Activated naive CD8-positive, alpha-beta T cell treated with anti-CD3 and anti-CD28 coated beads, Interleukin-2, amount 50 U/mL, for 16 hours (primary cell): ENCODE measurements around the gene SPRY4.
A peak's percentile ranks its signal among the peaks of the same experiment; 100 is the strongest.
"Not testable (repeated sequence)": the region's sequence is repeated elsewhere in the genome, so short reads cannot be mapped to it uniquely, and the experiment has no call there.

Experiments used
- DNase-seq: peaks from one replicate; pipeline ENCODE4 v3.0.0-alpha.2; 2020; ENCODE audit warnings: low read depth, low spot score

Gene SPRY4, protein sequence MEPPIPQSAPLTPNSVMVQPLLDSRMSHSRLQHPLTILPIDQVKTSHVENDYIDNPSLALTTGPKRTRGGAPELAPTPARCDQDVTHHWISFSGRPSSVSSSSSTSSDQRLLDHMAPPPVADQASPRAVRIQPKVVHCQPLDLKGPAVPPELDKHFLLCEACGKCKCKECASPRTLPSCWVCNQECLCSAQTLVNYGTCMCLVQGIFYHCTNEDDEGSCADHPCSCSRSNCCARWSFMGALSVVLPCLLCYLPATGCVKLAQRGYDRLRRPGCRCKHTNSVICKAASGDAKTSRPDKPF

DNA sequence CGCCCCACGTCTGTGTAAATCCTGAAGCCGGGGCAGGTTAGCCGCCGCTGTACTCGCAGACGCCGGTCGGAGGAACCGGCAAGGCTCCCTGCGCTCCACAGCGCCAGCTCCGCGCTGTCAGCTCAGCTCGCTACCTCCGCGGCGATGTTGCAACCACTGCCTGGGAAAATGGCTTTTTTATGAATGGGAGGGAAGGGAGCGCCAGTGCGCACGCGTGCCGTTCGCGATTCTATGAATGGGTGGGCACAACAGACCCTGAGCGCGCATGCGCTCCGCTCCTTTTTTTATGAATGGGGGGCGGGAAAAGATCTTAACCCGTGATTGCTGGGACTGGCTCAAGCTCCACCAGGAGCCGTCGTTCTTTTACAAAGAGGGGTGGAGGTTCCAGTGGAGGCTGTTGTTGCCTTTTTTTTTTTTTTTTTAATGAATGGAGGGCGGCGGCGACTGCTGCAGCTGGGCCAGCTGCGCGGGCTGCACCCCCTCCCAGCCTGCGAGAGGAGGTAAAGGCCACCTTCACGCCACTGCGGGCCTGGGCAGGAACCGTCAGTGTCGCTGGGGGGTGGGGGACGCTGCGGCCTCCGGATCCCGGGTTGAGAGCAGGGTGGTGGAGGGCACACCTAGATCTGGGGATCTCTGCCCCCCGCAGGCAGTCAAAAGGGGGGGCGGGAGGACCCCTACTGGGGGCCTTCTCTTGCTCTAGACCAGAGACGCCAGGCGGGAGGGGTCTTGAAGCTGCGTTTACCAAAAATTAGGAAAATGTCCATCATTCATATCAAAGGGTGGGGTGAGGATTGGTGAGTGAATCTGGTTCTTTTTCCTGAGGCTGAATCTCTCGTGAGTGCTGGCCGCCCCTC, at the start of gene SPRY4:
TSS of gene SPRY4 (minus strand) at position 151 of the 854 bp plus-strand sequence. CDS start 9,913 bp downstream, outside the sequence.
- DNase-seq = peak; percentile 69

DNA sequence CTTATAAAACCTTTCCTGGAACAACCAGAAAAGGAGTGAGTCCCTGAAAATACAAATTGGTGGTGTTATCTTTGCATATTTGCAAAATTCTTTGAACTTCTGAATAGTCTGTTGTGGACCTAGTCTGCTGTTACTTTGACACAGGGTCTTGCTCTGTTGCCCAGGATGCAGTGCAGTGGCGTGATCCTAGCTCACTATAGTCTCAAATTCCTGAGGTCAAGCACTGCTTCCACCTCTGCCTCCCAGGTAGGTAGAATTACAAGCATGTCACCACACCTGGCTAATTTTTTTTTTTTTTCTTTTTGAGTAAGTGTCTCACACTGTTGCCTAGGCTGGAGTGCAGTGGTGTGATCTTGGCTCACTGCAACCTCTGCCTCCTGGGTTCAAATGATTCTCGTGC, 43.7 kb upstream of the SPRY4 start:
- no peak for DNase-seq

DNA sequence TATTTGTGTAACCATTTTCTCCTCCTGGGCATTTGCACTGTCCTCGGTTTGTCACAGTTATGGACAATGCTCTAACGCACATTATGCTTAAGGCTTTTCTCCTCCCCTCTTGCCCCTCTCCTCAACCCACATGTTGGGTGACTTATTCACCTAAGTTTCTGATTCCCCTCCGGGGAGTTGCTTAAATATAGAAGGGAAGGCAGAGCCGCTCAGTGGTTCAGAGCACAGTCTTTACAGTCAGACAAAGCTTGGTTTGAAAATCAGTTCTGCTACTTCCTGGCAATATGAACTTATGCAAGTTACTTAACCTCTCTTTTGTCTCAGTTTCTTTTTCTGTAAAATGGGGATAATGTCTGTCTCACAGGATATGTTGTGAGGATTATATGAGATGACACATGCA, 41.2 kb upstream of the SPRY4 start:
- DNase-seq = no peak

DNA sequence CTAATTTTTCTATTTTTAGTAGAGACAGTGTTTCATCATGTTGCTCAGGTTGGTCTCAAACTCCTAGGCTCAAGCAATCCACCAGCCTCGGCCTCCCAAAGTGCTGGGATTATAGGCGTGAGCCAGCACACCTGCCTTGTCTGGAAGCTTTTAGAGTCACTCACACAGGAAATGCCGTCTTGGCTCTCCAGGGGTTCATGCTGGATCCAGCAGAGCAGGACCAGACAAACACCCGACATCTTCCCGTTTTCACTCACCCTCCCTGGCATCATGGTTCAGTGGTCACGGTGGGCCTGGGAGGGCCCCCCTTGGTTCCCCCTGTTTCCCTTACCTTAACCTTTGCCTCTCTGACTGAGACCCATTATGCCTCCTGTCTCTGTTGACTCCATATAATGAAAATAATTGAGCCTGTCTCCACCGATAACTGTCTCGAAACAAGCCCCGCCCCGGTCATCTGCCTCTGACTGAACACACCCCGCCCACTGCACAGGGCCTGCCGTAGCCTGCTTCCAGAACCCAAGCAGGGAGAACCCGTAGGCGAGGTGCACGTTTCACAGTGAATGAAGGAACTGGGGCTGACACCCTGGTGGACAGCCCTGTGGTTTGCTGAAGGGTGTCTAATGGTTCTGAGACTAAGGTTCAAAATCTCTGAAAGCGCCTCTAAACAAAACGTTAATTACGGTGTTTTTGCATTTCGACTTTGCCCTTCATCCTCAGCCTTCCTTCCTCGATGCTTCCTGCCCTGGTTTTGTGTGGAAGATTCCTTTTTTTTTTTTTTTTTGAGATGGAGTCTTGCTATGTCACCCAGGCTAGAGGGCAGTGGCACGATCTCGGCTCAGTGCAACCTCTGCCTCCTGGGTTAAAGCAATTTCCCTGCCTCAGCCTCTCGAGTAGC, 39.7 kb upstream of the SPRY4 start:
- DNase-seq = no peak

DNA sequence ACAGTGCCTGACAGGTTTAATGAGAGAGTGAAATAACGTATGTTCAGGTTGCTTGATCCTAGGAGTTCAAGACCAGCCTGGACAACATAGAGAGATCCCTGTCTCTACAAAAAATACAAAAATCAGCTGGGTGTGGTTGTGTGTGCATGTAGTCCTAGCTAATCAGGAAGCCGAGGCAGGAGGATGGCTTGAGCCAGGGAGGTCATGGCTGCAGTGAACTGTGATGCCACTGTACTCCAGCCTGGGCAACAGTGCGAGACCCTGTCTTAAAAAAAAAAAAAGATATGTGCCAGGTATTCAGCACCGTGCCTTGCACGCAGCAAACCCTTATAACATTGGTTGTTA, 38.8 kb upstream of the SPRY4 start:
- no peak for DNase-seq

DNA sequence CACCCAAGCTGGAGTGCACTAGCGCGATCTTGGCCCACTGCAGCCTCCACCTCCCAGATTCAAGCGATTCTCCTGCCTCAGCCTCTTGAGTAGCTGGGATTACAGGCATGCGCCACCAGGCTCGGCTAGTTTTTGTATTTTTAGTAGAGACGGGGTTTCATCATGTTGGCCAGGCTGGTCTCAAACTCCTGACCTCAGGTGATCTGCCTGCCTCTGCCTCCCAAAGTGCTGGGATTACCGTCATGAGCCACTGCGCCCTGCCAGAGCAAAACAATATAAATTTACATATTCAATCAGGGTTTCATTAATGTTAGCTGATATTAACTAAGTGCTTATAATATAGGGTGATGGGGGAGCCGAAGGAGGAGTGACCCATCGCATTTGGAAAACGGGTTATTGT, 37.4 kb upstream of the SPRY4 start:
- DNase-seq = not testable (repeated sequence)

DNA sequence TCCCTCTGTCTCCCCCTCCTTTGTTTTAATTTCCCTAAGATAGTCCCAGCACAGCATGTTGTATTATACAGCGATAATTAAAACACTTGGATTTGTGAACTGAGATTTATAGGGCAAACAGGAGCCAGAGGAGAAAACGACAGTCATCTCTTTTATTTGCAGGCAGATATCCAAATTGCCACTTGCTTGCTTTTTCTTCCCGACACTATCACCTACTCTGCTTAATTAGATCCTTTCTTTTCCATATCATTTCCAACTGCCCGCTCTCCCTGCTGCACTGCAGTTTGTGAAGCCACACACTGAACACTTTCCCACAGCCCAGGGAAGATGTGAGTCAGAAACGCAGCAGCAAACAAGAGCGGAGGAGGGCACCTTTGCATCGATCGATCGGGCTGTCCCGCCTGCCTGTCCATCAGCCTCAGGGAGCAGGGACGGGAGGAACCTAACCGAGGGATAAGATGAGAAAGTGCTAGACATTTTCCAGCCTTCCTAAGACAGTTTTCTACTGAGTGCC, 35.8 kb upstream of the SPRY4 start:
- no peak for DNase-seq

DNA sequence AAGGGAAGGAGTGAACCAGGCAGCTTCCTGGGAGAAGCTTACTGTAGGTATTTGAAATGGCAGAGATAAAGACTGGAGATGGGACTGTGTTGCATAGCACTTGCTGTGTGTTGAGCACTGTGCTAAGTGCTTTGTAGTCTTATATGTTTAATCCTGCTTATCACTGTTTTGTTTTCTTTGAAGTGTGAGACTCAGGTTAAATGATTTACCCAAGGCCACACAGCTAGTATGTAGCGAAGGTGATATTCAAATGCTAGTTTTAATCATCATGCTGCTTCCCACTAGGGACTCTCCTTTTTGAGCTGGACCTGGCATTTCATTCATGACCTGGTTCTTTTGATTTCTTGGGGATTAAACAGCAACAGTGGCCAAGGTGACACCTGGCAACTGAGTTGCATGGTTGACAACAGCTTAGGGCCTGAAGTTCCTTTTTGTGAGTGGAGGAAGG, 35.3 kb upstream of the SPRY4 start:
- no peak for DNase-seq

DNA sequence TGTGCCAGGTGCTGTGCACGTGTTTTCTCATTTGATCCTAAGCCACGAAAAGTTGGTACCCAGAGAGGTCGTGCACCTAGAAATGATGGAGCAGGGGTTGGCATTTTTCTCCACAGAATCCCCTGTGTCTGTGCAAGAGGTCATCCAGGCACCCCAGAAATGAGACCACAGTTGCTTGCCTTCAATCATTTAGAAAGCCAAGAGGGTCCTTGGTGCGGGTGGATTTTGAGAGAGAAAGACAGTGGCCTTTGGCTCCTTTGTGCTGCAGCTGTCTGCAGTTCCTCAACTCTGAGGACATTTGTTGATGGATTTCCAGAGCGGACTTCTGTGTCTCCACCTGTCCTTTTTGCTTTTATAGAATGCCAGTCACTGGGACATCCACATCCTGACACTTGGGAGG, 33.8 kb upstream of the SPRY4 start:
- DNase-seq = no peak

DNA sequence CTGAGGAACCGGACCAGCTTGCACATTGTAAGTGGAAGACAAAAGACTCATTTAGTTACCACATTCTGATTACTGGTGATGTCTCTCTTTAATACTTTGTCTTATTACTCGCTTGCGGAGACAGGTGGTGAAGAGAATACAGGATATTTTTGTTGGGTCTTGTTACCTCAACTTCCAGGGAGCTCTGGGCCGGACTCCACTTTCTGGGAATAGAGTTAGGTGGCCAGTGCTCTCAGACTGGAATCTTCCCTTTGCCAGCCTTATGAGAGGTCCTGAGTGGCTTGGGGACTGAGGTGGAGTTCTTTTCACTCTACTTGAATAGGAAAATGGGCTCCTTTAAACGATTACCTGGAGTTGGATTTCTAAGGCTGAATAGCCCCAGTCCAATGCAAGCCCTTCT, 33.3 kb upstream of the SPRY4 start:
- DNase-seq = no peak

DNA sequence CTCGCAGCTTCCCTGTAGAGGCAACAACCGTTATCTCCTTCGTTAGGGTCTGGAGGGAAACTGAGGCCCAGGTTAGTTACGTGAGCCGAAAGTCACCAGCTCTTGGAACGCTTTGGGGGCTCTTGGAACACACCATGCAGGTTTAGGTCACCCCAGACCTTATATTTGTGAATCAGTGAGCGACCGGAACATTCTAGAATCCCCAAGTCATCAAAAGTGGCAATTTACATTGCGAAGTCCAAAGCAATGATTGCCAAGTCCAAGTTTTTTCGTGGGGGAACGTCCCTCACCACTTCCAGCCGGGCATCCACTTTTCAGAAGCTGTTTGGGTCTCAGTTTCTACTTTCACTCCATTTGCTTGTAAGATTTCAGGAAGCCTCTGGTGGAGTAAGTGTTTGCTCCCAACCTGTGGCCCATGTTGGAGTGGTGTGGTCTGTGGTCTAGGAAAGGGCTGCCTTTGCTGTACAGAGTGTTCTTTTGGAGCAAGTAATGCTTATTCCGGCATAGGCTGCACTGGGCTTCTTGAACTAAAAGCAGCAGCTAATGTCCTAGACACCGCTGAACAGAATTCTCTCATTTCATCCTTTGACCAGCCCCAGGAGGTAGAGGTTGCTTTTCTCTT, 32.8 kb upstream of the SPRY4 start:
- no peak for DNase-seq

DNA sequence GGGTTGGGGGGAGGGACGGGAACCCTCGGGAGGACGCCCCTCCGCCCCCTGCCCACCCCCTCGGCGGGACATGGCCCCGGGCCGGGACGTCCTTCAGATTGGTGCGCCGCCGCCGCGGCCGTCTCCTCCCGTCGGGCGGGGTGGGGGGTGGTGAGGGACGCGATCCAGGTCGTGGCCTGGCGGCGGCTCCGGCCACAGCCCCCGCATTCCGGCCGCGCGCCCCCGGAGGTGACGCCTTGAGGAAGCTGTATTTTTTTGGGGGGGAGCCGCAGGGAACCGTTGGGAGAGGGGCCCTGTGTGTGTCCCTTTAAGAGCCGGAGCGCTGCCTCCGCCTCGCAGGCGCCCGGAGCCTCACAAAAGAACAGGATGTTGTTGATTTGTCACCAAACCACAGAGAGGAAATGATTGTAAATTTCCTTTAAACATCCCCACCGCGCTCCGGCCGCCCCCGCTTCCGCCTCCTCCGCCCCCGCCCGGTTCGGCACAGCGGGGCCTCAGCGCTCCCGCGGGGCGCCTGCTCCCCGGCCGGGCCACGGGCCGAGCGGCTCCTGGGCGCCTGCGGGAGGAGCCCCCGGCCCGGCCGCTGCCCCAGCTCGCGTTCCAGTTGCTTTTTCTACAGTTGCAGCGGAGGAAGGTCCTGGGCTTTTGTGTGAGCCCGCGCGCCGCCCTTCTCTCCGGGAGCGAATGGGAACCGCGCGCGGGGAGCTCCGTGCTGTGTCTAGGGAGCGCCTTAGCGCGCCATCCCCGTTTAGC, 32.1 kb upstream of the SPRY4 start:
- peak; percentile 83 for DNase-seq

DNA sequence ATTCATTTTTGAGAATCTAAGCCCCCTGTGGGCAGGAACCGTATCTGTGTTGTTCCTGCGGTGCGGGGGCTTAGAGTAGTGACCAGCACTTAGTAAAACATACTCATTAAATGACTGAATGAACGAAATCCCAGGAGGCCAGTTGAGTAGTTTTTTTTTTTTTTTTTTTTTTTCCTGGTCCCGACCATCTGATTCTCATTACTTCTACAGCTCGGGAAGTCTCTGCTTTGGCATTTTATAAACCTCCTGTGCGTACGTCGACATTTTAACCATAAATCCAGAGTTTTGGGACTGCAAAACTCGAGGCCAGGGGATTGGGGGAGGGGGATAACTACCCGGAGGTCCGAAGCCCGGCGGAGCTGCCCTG, 31.5 kb upstream of the SPRY4 start:
- DNase-seq = no peak

DNA sequence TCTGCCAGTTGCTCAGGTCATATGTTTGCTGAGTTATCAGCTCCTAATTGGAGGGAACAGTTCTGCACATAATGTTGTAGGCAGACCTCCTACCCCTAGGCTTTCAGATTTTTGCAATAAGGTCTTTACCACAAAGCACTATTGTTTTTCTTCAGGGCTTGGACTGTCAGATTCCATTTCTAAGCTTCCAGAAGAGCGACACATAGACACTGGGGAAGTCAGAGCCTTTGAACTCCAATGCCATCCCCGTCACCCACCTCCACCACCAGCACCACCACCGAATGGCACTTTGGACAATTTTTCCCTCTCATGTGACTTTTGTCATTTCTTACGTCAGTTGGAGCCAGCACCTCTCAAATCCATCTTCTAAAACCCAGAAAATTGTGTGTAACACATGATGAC, 28.3 kb upstream of the SPRY4 start:
- no peak for DNase-seq

DNA sequence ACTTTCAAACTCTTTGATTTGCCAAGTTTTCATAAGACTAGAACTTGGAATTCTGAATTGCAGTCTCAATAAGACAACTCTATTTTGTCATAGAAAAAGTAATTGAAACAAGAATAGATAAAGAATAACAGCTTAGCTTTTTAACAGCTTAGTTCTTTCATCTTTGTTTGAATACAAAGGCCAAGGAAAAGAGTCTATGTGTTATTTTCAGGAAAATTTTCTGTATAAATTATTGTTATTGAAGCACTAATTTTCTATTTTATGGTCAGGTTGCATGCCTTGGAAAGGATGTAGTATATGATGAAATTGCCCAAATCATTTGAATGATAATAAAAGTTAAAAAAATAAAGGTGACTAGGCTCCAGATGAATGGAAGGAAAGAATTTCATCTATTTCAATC, 25.2 kb upstream of the SPRY4 start:
- DNase-seq = no peak

DNA sequence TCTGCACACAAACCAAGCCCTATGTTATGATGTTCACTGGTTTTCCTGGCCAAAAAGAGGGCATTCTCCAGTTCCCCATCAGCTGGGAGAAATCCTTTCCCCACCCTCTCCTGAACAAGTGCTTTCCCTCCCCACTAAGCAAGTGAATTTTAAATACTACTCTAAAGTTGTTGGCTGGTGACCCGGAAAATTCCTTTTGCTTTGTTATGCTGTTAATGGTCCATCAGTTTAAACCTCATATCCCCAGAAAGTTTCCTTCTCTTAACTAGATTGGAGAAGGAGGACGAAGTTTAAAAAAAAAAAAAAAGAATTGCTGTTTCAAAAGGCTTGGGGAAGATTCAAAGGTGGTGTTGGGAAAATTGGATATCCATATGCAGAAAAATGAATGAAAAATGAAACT, 21.9 kb upstream of the SPRY4 start:
- DNase-seq = no peak

DNA sequence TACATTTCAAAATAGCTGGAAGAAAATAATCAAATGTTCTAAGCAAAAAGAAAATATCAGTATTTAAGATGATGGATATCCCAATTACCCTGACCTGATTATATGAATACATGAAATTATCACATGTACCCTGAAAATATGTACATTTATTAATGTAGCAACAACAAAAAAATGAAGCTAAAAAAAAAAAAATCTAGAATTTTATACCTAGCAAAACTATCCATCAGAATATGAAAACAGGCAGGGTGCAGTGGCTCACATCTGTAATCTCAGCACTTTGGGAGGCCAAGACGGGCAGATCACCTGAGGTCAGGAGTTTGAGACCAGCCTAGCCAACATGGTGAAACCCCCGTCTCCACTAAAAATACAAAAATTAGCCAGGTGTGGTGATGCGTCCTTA, 20.1 kb upstream of the SPRY4 start:
- DNase-seq = not testable (repeated sequence)

DNA sequence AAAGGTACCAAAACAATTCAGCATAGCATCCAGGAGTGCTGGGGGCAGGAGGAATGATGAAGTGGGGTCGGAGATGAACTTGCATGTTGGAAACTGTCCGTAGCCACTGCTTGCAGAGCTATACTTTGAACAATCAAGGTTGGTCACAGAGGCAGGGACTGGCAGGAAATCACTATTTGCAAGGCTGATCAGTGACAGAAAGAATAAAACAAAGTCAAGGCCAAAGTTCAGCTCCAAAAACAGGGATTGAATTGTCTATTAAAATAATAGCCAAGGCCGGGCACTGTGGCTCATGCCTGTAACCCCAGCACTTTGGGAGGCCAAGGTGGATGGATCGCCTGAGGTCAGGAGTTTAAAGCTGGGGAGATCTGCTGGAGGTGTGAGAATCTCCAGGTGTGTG, 18.7 kb upstream of the SPRY4 start:
- no peak for DNase-seq

DNA sequence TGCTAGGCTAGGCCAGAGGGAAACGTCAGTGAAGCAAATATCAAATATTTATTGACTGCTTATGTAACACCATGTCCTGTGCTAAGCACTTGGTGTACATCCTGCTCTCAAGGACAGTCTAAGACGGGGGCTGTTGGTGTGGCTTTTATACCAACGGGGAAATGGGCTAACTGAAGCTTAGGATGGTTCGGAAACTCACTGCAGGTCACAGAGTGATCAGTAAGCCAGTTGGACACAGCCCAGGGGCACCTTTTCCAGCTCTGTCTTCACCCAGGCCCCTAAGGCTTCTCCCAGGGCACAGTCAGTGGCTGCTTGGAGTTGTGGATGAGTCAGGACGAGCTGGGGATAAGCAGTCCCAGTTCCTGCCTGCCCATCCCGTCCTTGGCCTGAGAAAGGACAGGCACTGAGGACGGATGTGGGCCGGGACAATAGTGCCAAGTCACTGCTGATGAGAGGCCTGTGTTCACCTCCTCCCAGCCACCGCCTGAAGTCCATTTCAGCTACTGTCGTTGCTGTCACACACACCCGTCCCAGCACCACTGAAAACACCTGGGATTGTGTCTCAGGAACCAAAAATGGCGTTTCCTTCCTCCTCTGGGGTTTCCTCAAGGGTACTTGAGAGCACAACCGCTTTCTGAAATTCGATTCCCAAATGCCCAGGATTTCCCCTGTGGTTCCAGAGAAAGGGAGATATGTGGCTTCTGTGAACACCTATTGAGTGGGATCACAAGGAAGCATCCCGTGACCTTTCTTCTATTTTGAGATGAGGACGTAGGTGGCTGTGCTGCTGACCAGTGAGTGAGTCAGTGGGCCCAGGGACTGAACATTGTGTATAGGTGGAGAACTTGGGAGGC, 17.5 kb upstream of the SPRY4 start:
- DNase-seq = no peak

DNA sequence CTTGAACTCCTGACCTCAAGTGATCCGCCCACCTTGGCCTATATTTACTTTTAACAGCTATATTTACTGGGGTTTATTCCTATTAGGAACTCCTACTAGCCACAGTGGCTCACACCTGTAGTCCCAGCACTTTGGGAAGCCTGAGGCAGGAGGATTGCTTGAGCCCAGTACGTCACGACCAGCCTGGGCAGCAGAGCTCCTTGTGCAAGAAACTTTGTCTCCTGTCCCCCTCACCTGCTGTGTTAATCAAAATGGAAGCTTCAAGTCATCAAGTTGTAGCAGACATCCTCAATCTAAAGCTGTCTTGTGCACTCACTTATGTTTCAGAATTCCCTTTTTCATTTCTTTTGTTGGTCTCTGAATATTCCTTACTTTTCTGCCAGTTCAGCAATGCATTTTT, 15.0 kb upstream of the SPRY4 start:
- no peak for DNase-seq
